ENCODE measurements around the gene SCUBE3.

The SCUBE3 gene

DNA sequence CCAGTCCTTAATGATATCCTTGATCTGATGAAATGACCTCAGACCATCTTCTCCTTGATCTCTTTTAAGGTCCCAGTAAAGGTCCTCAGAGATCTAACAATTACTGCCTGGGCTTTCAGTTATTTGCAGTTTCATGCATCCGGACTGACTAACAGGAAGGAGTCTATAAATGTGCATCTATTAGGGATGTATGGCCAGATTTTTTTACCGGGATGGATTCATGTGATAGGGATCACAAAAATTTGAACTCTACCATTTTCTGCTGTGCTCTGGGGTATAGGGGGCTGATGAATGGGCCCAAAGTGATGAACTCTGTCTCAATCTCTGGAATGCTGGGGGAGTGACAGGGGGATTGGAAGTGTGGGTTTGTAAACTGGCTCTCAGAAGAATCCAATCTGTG is 36.2 kb upstream of the SCUBE3 start:
- H3K4me3 Mint-ChIP-seq = no peak overlapping the region
- no peaks in the 10 kb centered on the region for H3K9me3 Mint-ChIP-seq
- no peaks in the 10 kb centered on the region for H3K4me1 Mint-ChIP-seq
- no peak overlapping the region for H3K27ac Mint-ChIP-seq
- ATAC-seq = no peak
- DNase-seq = no peak
- peaks cover 25% of the 10 kb centered on the region for H3K27me3 Mint-ChIP-seq

DNA sequence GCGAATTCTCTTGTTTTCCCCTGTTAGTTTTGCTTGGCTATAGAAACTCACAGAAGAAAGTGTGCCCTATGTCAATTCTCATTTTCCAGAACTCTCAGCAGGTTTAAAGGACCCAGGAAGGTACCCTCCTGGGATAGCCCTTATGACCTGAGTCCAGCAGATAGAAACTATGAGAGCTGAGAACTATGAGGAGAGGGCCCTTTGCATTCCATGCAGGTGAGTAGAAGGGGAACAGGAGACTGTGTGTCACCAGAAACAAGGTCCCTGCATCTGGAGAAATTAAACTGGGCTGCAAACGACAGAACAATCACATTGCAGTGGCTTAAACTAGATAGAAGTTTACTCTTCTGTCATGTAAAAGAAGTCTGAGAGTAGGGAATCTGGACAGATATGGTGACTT is 35.7 kb upstream of the SCUBE3 start:
- H3K4me3 Mint-ChIP-seq = no peak overlapping the region
- ATAC-seq (no peak), DNase-seq (no peak)
- no peak overlapping the region for H3K27ac Mint-ChIP-seq
- H3K27me3 Mint-ChIP-seq = peaks cover 25% of the 10 kb centered on the region
- H3K4me1 Mint-ChIP-seq = no peaks in the 10 kb centered on the region
- H3K9me3 Mint-ChIP-seq = no peaks in the 10 kb centered on the region

DNA sequence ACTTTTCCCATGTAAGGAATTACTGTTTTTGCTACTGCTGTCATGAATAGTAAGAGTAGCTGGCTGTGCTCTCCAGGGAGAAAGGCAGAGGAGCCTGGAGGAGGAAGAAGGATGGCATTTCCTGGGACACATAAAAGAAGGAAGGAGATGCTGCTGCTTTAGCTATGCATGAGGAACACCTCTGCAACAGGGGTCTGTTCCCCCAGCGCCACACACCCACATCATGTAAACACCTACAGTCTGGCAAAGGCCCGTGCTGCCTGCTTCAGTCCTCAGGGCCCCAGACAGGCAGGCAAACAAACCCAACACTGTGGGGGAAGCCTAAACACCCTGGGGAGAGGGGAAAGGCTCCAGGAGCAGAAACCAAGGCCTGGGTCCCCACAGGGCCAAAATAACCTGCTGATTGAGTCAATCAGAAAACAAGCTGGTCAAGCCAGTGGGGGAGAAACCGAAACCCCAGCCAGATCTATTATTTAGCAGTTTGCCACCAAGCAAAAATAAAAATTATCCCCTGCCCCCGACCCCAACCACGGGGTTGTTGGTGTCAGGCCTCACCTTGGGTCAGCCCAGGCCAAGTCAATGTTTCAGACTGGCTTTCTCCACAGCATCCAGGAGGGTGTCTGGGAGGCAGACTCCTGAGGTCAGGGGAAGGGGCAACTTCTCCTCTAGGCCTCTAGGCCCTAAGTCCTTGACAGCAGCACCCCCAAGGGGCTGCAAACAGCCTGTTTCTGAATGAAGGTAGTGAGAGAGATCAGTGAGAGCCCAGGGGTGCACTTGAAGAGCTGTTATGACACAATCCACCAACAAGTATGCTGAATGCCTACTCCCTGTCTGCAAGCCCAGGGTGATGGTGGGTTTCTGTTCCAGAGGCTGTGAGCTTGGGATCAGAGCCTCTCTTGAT is 34.6 kb upstream of the SCUBE3 start:
- no peaks in the 10 kb centered on the region for H3K4me1 Mint-ChIP-seq

DNA sequence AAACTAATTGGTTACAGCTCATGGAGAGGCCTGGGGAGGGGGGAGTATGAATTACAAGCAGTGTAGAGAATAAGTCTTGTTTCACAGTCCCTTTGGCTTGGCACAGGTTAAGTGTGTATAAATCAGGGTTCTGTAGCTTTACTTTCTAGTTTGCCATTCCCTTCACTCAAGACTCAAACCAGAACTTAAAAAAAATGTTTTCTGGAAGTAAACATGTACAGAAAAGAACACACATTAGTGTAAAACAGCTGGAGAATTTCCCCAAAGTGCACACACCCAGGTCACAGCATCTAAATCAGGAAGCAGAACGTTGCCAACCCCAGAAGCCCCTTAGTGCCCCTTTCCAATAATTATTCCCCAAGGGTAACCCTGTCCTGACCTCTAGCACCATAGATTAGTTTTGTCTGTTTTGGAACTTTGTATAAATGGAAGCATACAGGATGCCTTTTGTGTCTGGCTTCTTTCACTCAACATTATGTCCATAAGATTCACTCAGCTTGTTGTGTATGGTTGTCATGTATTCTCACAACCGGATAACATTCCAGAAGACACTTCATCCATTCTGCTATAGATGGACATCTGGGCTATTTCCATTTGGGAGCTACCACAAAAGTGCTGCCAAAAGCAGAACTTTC is 33.7 kb upstream of the SCUBE3 start:
- Mint-ChIP-seq H3K27me3 (peaks cover 34% of the 10 kb centered on the region), H3K27ac (no peak overlapping the region), H3K9me3 (no peaks in the 10 kb centered on the region), H3K4me3 (no peak overlapping the region), H3K4me1 (no peaks in the 10 kb centered on the region)
- no peak for DNase-seq
- ATAC-seq = no peak

More for the DNA sequence above, 34.6 kb upstream of the SCUBE3 start:
- H3K9me3 Mint-ChIP-seq = no peaks in the 10 kb centered on the region
- no peak for ATAC-seq
- peaks cover 26% of the 10 kb centered on the region for H3K27me3 Mint-ChIP-seq
- H3K4me3 Mint-ChIP-seq = no peak overlapping the region
- no peak for DNase-seq
- H3K27ac Mint-ChIP-seq = no peak overlapping the region

DNA sequence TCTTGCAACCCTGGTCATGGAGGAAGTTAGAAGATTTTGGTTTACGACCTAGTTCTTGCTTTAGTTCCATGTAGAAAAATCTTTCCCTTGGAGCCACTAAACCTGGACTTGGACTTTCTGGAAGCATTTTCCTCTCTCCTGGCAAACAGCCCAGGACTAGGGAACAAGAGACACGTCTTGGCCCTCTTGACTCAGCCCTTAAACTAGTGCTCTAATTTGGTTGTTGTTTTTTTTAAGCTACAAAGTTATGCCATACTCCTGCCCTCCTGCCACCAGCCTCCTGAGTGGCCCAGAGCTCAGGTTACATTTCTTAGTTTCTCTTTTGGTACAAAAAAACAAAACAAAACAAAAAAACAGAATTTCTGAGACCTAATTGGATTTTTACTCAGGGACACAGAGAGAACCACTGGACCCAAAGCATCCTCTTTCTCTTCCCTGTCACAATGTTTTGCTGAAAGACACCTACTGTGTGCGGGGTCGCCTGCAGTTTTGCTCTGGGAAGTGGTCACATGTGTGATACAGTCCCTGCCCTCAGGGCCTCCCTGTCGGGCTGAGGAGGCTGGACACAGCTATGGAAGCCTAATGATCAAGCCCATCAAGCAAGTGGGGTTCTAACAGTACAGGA is 32.3 kb upstream of the SCUBE3 start:
- Mint-ChIP-seq H3K9me3 (no peaks in the 10 kb centered on the region), H3K4me1 (no peaks in the 10 kb centered on the region), H3K27ac (no peak overlapping the region), H3K4me3 (no peak overlapping the region), H3K27me3 (peaks cover 30% of the 10 kb centered on the region)
- DNase-seq (no peak), ATAC-seq (no peak)

DNA sequence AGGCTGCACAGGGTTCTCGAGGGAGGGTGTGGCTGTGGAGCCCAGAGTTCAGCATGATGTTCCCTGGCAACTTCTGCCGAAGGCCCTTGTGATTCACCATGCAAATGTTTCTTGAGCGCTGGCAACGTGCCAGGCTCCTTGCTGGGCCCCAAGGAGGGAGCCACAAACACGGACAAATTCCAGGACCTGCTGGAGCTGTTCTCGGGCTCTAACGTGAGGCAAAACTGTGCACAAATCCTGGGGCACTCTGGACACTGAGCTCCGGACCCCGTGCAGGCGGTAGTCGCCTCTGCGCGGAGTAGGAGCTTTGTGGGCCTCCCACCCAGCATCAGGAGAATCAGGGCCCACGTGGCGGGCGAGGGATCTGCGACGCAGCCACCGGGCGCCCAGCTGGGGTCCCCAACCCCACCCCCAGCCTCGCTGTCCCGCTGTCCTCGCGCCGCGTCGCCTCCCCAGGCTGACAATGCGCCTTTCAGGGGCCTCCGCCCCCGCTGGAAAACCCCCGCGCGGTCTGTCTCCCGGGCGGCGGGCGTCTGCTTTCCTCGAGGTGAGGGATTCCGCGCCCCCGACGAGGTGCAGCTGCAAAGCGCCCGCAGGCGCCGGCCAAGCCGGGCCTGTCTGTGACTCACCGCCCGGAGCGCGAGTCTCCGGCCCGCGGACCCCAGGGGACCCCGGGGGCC is 31.7 kb upstream of the SCUBE3 start:
- DNase-seq (no peak), ATAC-seq (no peak)
- no peak overlapping the region for H3K27ac Mint-ChIP-seq
- peaks cover 31% of the 10 kb centered on the region for H3K27me3 Mint-ChIP-seq
- no peaks in the 10 kb centered on the region for H3K4me1 Mint-ChIP-seq
- no peak overlapping the region for H3K4me3 Mint-ChIP-seq
- no peaks in the 10 kb centered on the region for H3K9me3 Mint-ChIP-seq

DNA sequence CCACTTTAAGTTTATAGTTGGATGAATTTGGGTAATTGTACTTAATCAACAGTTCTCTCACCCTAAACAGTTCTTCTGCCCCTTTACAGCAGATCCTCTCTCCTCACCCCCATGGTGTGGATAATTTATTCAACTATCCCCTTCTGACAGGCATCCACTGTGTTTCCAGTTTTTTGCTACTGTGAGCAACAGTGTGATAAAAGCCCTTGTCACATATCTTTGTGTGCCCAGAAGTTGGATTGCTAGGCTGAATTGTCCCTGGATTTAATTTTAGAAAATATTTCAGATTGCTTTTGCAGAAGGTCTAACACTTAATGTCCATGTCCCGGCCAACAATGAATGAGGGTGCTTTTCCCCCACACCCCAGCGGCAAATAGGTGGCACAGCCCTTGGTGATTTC is 30.5 kb upstream of the SCUBE3 start:
- Mint-ChIP-seq H3K4me3 (no peak overlapping the region), H3K9me3 (no peaks in the 10 kb centered on the region), H3K27ac (peak overlapping the region in 1 of 2 donors; percentile 29), H3K27me3 (peaks cover 38% of the 10 kb centered on the region), H3K4me1 (no peaks in the 10 kb centered on the region)
- DNase-seq (no peak), ATAC-seq (no peak)

DNA sequence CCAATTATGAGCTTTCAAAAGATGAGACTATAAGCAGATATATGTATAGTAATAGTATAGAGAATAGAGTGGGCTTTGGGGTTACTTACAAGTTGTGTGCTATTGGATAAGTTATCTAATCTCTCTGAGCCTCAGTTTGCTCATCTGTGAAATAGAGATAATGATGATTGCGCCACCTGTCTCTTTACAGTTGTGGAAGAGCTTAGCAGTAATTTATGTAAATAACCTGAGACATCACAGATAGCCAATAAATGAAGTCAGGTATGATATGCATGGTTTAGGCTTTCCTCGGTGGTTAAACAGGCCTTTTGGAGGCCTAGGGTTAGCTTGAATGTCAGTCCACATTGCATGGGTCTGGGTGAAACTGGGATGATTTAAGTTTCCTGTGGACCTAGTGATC is 29.8 kb upstream of the SCUBE3 start:
- Mint-ChIP-seq H3K4me1 (no peaks in the 10 kb centered on the region), H3K27me3 (peaks cover 38% of the 10 kb centered on the region), H3K4me3 (no peak overlapping the region), H3K27ac (no peak overlapping the region), H3K9me3 (no peaks in the 10 kb centered on the region)
- no peak for ATAC-seq
- DNase-seq = no peak

DNA sequence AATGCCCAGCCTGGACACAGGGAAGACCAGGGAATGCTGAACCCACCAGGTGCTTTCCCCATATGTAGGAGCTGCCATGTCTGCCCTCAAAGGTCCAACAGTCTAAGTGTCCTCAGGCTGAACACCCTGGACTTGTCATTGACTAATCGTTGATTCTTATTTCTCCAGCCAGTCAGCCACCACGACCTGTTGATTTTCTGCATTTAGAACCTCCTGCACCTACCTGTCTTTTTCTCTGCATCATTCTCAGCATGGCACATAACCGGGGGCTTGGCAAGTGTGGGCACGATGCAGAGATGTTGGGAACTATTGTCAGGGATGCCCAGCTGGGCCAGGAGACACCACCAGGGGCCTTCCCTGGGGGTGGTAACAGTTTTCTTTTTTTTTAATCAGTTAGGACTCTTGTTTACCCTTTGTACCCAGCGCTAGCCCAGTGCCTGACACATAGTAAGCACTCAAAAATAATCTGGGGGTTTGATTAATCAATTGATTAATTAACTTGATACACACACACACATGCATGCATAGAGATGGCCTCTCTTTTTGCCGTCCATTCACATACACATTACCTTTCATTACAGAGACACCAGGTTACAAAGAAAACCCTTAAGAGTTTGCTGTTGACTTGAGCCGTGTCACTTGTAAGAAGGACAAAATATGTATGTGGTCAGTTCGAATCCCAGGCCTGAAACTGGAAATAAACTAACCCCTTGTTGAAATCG is 29.0 kb upstream of the SCUBE3 start:
- Mint-ChIP-seq H3K4me3 (no peak overlapping the region), H3K27me3 (peaks cover 38% of the 10 kb centered on the region), H3K4me1 (no peaks in the 10 kb centered on the region), H3K27ac (no peak overlapping the region), H3K9me3 (no peaks in the 10 kb centered on the region)
- DNase-seq = no peak
- ATAC-seq = no peak

DNA sequence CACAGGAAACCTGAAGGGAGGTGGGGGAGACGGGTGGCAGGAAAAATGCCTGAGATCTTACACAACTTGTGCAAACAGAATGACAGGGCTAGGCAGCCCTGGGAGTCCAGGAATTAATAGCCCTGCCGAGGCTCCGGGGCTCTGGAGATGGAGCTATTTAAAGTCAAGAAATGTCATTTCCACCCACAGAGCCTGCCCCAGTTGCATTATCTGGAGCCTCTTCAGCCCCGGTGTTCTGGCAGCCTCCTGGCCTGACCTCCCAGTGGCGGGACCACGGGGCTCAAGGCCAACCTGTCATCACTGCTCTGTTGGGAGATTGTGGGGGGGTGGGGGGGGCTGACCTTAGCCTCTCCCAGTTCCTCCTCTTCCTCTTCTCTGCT is 28.5 kb upstream of the SCUBE3 start:
- no peak for DNase-seq
- Mint-ChIP-seq H3K4me1 (no peaks in the 10 kb centered on the region), H3K9me3 (no peaks in the 10 kb centered on the region), H3K27me3 (peaks cover 38% of the 10 kb centered on the region), H3K4me3 (no peak overlapping the region), H3K27ac (no peak overlapping the region)
- ATAC-seq = no peak

DNA sequence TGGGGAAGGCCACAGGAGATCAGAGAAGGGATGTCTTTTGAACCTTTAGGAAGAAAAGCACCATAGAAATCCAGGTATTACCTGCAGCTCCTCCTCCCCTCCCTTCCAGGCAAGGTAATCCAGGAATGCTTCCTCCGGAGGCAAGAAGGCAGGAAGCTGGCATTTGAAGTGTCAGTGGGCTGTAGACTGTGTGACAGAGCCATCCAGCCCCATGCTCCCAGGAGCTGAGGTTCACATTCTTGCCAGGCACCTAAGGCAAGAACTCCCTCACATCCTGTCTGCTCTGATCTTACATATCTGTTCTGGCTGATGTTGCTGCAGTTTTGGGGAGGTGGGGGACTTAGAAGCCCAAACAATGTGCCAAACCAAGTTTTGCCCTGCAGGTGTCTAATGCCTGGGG is 27.8 kb upstream of the SCUBE3 start:
- DNase-seq (no peak), ATAC-seq (no peak)
- Mint-ChIP-seq H3K4me3 (no peak overlapping the region), H3K9me3 (no peaks in the 10 kb centered on the region), H3K4me1 (no peaks in the 10 kb centered on the region), H3K27ac (no peak overlapping the region), H3K27me3 (peaks cover 38% of the 10 kb centered on the region)

DNA sequence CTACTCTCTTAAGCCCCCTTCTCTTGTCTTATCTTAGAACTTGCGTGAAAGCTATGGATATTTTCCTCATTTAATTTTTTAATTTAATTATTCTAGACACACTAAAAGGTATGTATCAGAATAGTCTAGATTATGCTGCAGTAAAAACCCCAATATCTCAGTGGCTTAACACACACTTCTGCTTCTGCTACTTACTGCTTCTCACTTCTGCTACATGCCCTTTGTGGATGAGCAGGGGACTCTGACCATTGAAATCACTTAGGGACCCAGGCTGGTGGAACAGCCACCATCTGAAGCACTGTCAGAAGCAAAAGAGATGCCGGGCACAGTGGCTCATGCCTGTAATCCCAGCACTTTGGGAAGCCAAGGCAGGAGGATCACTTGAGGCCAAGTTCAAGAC is 27.2 kb upstream of the SCUBE3 start:
- Mint-ChIP-seq H3K4me1 (peaks cover 4% of the 10 kb centered on the region), H3K9me3 (no peaks in the 10 kb centered on the region), H3K4me3 (no peak overlapping the region), H3K27me3 (peaks cover 38% of the 10 kb centered on the region), H3K27ac (no peak overlapping the region)
- no peak for DNase-seq
- ATAC-seq = no peak

DNA sequence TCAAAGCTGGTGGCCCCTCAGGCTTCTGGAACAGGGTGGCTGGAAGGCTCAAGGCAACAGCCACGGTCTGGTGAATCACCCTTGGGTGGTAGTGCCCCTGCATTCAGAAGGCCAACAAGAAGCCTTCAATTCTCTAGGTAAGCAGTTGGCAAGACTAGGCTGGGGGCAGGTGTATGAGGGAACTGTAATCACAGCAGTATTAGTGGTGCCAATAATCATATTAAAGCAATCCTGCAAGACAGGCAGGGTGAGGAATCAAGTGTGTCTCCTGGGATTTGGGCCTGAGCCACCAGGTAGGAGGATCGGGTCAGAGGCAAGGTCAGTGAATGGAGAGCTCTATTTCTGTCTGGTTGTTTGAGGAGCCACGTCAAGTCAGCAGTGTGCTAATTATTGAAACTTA is 24.9 kb upstream of the SCUBE3 start:
- H3K27ac Mint-ChIP-seq = peak overlapping the region in 1 of 2 donors; percentile 30
- peaks cover 12% of the 10 kb centered on the region for H3K4me1 Mint-ChIP-seq
- H3K9me3 Mint-ChIP-seq = no peaks in the 10 kb centered on the region
- no peak overlapping the region for H3K4me3 Mint-ChIP-seq
- DNase-seq (no peak), ATAC-seq (no peak)
- H3K27me3 Mint-ChIP-seq = peaks cover 28% of the 10 kb centered on the region

DNA sequence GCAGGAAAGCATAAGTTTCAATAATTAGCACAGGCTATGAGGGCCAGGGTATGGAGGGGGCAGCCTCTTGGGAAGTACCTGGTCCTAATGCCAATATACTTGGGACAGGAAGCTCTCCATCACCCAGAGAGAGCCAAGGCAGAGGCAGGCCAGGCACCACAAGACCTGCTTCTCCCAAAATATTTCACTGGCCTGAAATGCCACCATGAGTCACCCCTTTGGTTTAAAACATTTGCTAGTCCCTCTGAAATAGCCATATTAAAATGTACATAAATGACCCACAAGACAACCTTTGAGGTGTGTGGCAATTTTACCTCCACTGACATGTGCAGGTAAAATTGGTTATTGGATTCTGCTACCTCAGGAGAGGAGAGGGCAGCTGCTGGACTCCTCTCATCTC is 23.4 kb upstream of the SCUBE3 start:
- peaks cover 16% of the 10 kb centered on the region for H3K4me1 Mint-ChIP-seq
- DNase-seq (no peak), ATAC-seq (no peak)
- H3K27me3 Mint-ChIP-seq = peaks cover 21% of the 10 kb centered on the region
- H3K27ac Mint-ChIP-seq = no peak overlapping the region
- no peak overlapping the region for H3K4me3 Mint-ChIP-seq
- H3K9me3 Mint-ChIP-seq = no peaks in the 10 kb centered on the region

DNA sequence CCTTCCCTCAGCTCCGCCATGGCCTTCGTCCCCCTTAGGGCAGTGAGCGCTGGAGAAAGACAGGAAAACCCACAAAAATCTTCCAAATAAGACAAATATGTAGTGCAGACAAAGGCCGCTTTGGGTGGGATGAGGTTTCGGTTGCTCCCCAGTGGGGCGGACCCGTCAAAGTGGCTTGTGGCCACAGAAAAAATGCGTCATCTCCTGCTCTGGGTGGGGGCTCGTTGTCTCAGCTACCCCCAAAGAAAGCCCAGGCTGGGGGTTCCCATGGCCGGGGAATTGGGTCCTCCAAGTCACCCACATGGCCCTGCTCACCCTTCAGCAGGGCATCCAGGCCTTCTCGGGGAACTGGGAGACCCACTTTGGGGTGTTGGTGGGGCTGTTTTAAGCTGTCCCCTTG is 21.9 kb upstream of the SCUBE3 start:
- peaks cover 16% of the 10 kb centered on the region for H3K4me1 Mint-ChIP-seq
- H3K27me3 Mint-ChIP-seq = peaks cover 23% of the 10 kb centered on the region
- DNase-seq (no peak), ATAC-seq (no peak)
- H3K27ac Mint-ChIP-seq = no peak overlapping the region
- no peaks in the 10 kb centered on the region for H3K9me3 Mint-ChIP-seq
- H3K4me3 Mint-ChIP-seq = no peak overlapping the region
